ENCODE data around the gene RNPEP. TPM values are rescaled to one million over a fixed set of nuclear protein-coding genes. Genes with fewer than 3 reads are reported as not detected.
"Not testable (repeated sequence)": the region's sequence is repeated elsewhere in the genome, so short reads cannot be mapped to it uniquely, and the experiment has no call there.

The RNPEP gene
- total and polyA plus RNA-seq, 8 donors = 19.8 to 43.5 (median 28.0) TPM

GRCh38 chr1:201939148-201939547 lies 43.3 kb upstream of the RNPEP start:
- WGBS, 2 donors = 50% methylated on average over 4 of the region's 4 CpGs
- H3K4me3 ChIP-seq = no peak overlapping the region
- ATAC-seq (no peak), DNase-seq (no peak), FAIRE-seq (no peak)
- no peak overlapping the region for H3K27ac ChIP-seq
- H3K36me3 ChIP-seq = no peaks in the 10 kb centered on the region
- H3K4me1 ChIP-seq = no peaks in the 10 kb centered on the region
- no peaks in the 10 kb centered on the region for H3K9me3 ChIP-seq
- H3K27me3 ChIP-seq = peaks cover 0 to 4% (median 0%) of the 10 kb centered on the region in 4 donors
- intact Hi-C loops (cut with DNase I) = no loop called here
- no peak for TF ChIP-seq CTCF (IDR thresholded peaks at IDR 0.05)

GRCh38 chr1:201939574-201939973 lies 42.9 kb upstream of the RNPEP start:
- 62 to 79% methylated on average over 5 of the region's 5 CpGs for WGBS, 2 donors
- H3K4me1 ChIP-seq = no peaks in the 10 kb centered on the region
- no peak overlapping the region for H3K27ac ChIP-seq
- ATAC-seq = no peak
- H3K4me3 ChIP-seq = no peak overlapping the region
- no peaks in the 10 kb centered on the region for H3K36me3 ChIP-seq
- intact Hi-C loops (cut with DNase I) = no loop called here
- no peak for DNase-seq
- FAIRE-seq = no peak
- H3K27me3 ChIP-seq = peaks cover 0 to 4% (median 0%) of the 10 kb centered on the region in 4 donors
- TF ChIP-seq CTCF (IDR thresholded peaks at IDR 0.05) = no peak
- H3K9me3 ChIP-seq = no peaks in the 10 kb centered on the region

- H3K4me1 ChIP-seq; DNase-seq; H3K36me3 ChIP-seq; ATAC-seq; H3K9me3 ChIP-seq; H3K27me3 ChIP-seq; FAIRE-seq; intact Hi-C loops (cut with DNase I); H3K27ac ChIP-seq; H3K4me3 ChIP-seq: not testable (repeated sequence)
- 91 to 96% methylated on average over 10 of the region's 10 CpGs for WGBS, 2 donors
Observed at GRCh38 chr1:201940316-201940715, 42.1 kb upstream of the RNPEP start.

- intact Hi-C loops (cut with DNase I) = no loop called here
- Histone ChIP-seq H3K9me3 (no peaks in the 10 kb centered on the region), H3K4me1 (no peaks in the 10 kb centered on the region), H3K4me3 (no peak overlapping the region), H3K27ac (no peak overlapping the region), H3K36me3 (no peaks in the 10 kb centered on the region), H3K27me3 (peaks cover 0 to 4% (median 0%) of the 10 kb centered on the region in 4 donors)
- DNase-seq (no peak), ATAC-seq (no peak), FAIRE-seq (no peak)
- WGBS, 2 donors = 60 to 68% methylated on average over 18 of the region's 18 CpGs
- TF ChIP-seq CTCF (IDR thresholded peaks at IDR 0.05) = no peak
Observed at GRCh38 chr1:201941420-201942128, 40.9 kb upstream of the RNPEP start.

- H3K9me3 ChIP-seq = no peaks in the 10 kb centered on the region
- no peak for FAIRE-seq
- TF ChIP-seq CTCF (IDR thresholded peaks at IDR 0.05) = no peak
- no peaks in the 10 kb centered on the region for H3K4me1 ChIP-seq
- H3K27ac ChIP-seq = no peak overlapping the region
- no peaks in the 10 kb centered on the region for H3K36me3 ChIP-seq
- H3K27me3 ChIP-seq = peaks cover 0 to 4% (median 0%) of the 10 kb centered on the region in 4 donors
- WGBS, 2 donors = 95 to 100% methylated on average over 1 of the region's 1 CpG
- no peak for DNase-seq
- intact Hi-C loops (cut with DNase I) = no loop called here
- ATAC-seq = no peak
- no peak overlapping the region for H3K4me3 ChIP-seq
Observed at GRCh38 chr1:201942129-201942495, 40.3 kb upstream of the RNPEP start.
